CD4-positive, alpha-beta memory T cell (primary cell): ENCODE results near the gene IFITM10. TPM values are rescaled to one million over a fixed set of nuclear protein-coding genes. Genes with fewer than 3 reads are reported as not detected.
A peak's percentile ranks its signal among the peaks of the same experiment; 100 is the strongest.

Experiments
- CTCF ChIA-PET: fragments of 350-600 bp; sonication (Branson Sonifier 250); formaldehyde crosslinking; loops from one replicate; lab custom pipeline; 2021; ENCODE audit warnings: inconsistent platforms; ENCODE audit not compliant: partially characterized antibody; lab: Charles Lee
- POLR2A ChIA-PET: fragments of 350-600 bp; sonication (Branson Sonifier 250); formaldehyde crosslinking; loops from one replicate; lab custom pipeline; 2021; ENCODE audit not compliant: partially characterized antibody; lab: Charles Lee
- DNase-seq, 5 donors: peaks; one replicate each; pipeline versions ENCODE4 v3.0.0 to v3.0.0-alpha.2; 2020 to 2022; ENCODE audit warnings: mixed read lengths in 1 of 5
- H3K27ac ChIP-seq: one replicate; pipeline ENCODE4 v1.7.0; 2013; ENCODE audit warnings: low read depth, low read length
- H3K27me3 ChIP-seq: 2 replicates; pipeline ENCODE4 v1.7.0; 2013; ENCODE audit warnings: mild to moderate bottlenecking, low read length, moderate library complexity; ENCODE audit not compliant: insufficient read depth
- H3K36me3 ChIP-seq: 2 replicates; pipeline ENCODE4 v1.7.0; 2013; ENCODE audit warnings: mild to moderate bottlenecking, low read length, moderate library complexity; ENCODE audit not compliant: insufficient read depth
- H3K4me1 ChIP-seq: 2 replicates; pipeline ENCODE4 v1.7.0; 2013; ENCODE audit warnings: mild to moderate bottlenecking, low read length, moderate library complexity; ENCODE audit not compliant: insufficient read depth
- H3K4me3 ChIP-seq, 2 donors: one replicate each; pipeline ENCODE4 v1.7.0; 2013; ENCODE audit warnings: low read length in 2 of 2, mild to moderate bottlenecking in 1 of 2
- H3K9me3 ChIP-seq, 2 donors: one replicate each; pipeline ENCODE4 v1.7.0; 2013; ENCODE audit warnings: low read length in 2 of 2, control low read depth in 1 of 2; ENCODE audit not compliant: control insufficient read depth in 1 of 2
- H3K27ac Mint-ChIP-seq, 7 donors: one replicate each; pipeline ENCODE4 v1.8.0; 2020 to 2021; ENCODE audit warnings: mixed read lengths in 7 of 7, mild to moderate bottlenecking in 6 of 7, inconsistent platforms in 3 of 7, moderate library complexity in 3 of 7
- H3K27me3 Mint-ChIP-seq, 2 donors: one replicate each; pipeline ENCODE4 v1.8.0; 2020 to 2021; ENCODE audit warnings: mixed read lengths in 2 of 2
- H3K36me3 Mint-ChIP-seq, 2 donors: one replicate each; pipeline ENCODE4 v1.8.0; 2020 to 2021; ENCODE audit warnings: mixed read lengths in 2 of 2, inconsistent platforms in 1 of 2, mild to moderate bottlenecking in 1 of 2
- H3K4me1 Mint-ChIP-seq, 4 donors: one replicate each; pipeline ENCODE4 v1.8.0; 2020 to 2021; ENCODE audit warnings: mixed read lengths in 4 of 4, mild to moderate bottlenecking in 1 of 4
- H3K4me3 Mint-ChIP-seq, 8 donors: one replicate each; pipeline ENCODE4 v1.8.0; 2020 to 2021; ENCODE audit warnings: mixed read lengths in 8 of 8, mild to moderate bottlenecking in 7 of 8, moderate library complexity in 6 of 8, inconsistent platforms in 3 of 8
- H3K9me3 Mint-ChIP-seq, 8 donors: one replicate each; pipeline ENCODE4 v1.8.0; 2020 to 2021; ENCODE audit warnings: mixed read lengths in 8 of 8, mild to moderate bottlenecking in 5 of 8, inconsistent platforms in 3 of 8, moderate library complexity in 1 of 8
- intact Hi-C: fragments of 100-400 bp; cut with micrococcal nuclease; formaldehyde crosslinking; loops from one replicate; pipeline ENCODE4 v1.15.1; 2023
- polyA plus RNA-seq, 2 donors: library from polyadenylated mRNA; unstranded; fragments of 300-500 nt; fragmentation: Illumina TruSeq; gene quantifications; one replicate each; pipeline ENCODE4 v1.2.3, GENCODE V29; 2021
- total RNA-seq, 2 experiments: library from RNA; stranded (reverse); gene quantifications; one replicate each; pipeline ENCODE4 v1.2.3, GENCODE V29; 2021

IFITM10 gene
- total and polyA plus RNA-seq, 4 experiments from 2014 or later: 1.6 to 1.8 TPM; not detected in 2

DNA sequence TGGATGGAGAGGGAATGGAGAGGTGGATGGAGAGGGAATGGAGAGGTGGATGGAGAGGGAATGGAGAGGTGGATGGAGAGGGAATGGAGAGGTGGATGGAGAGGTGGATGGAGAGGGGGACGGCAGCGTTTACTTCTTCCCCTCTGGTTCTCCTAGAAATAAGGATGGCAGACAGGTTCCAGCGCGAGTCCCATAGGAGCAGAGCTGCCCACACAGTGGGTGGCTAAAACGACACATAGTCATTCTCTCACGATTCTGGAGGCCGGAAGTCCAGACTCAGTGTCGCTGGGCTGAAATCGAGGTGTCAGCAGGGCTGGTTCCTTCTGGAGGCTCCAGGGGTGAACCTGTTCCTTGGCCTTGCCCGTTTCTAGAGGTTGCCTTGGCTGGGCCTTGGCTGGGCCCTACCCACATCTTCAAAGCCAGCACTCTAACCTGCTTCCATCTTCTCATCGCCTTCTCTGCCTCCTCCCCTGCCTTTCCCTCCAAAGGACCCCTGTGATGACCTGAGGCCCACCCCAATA lies 26.0 kb upstream of the IFITM10 start:
- H3K4me1 ChIP-seq: peaks cover 19% of the 10 kb centered on the region
- H3K4me3 Mint-ChIP-seq: no peak overlapping the region
- no peaks in the 10 kb centered on the region for H3K27me3 ChIP-seq
- no peaks in the 10 kb centered on the region for H3K36me3 ChIP-seq
- no peaks in the 10 kb centered on the region for H3K9me3 Mint-ChIP-seq
- ChIA-PET CTCF (interaction anchor here (2.7 kb wide), 1 partner anchor 82 kb away, joined by 9 read pairs; no protein-coding TSS in a partner anchor), POLR2A (no interaction called here)
- intact Hi-C loops: no loop called here
- H3K4me3 ChIP-seq: no peak overlapping the region
- H3K4me1 Mint-ChIP-seq: peaks cover 6 to 23% (median 13%) of the 10 kb centered on the region in 4 donors
- no peak for DNase-seq
- no peaks in the 10 kb centered on the region for H3K27me3 Mint-ChIP-seq
- H3K9me3 ChIP-seq: no peaks in the 10 kb centered on the region
- H3K36me3 Mint-ChIP-seq: no peaks in the 10 kb centered on the region
- H3K27ac Mint-ChIP-seq: no peak overlapping the region
- no peak overlapping the region for H3K27ac ChIP-seq

DNA sequence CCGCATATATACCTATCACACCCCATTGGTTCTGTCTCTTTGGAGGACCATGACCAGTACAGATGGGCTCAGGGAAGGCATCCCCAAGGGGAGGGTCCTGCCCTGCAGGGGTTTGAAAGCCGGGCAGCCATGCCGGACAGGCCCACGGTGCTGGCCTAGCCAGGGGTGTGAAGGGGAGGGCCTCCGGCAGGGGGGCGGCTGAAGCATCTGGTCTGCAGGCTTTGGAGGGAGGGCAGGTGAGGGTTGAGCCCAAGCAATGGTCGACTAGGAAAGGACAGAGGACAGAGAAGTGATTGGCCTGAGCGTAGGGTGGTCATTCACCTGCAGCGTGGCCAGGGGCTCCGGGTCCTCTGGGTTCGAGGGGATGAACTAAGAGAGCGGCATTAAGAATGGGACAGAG lies 24.5 kb upstream of the IFITM10 start:
- ChIA-PET POLR2A (interaction anchor here (2.8 kb wide), 1 partner anchor 17 kb away, joined by 8 read pairs; no protein-coding TSS in a partner anchor), CTCF (interaction anchor here (3.8 kb wide), 1 partner anchor 81 kb away, joined by 26 read pairs; no protein-coding TSS in a partner anchor)
- Histone ChIP-seq H3K27me3 (no peaks in the 10 kb centered on the region), H3K36me3 (no peaks in the 10 kb centered on the region), H3K4me1 (peaks cover 19% of the 10 kb centered on the region), H3K27ac (no peak overlapping the region), H3K4me3 (no peak overlapping the region), H3K9me3 (no peaks in the 10 kb centered on the region)
- H3K36me3 Mint-ChIP-seq: no peaks in the 10 kb centered on the region
- no peak overlapping the region for H3K4me3 Mint-ChIP-seq
- no peaks in the 10 kb centered on the region for H3K27me3 Mint-ChIP-seq
- intact Hi-C loops: no loop called here
- no peak overlapping the region for H3K27ac Mint-ChIP-seq
- peaks cover 8 to 23% (median 15%) of the 10 kb centered on the region in 4 donors for H3K4me1 Mint-ChIP-seq
- no peak for DNase-seq
- no peaks in the 10 kb centered on the region for H3K9me3 Mint-ChIP-seq

DNA sequence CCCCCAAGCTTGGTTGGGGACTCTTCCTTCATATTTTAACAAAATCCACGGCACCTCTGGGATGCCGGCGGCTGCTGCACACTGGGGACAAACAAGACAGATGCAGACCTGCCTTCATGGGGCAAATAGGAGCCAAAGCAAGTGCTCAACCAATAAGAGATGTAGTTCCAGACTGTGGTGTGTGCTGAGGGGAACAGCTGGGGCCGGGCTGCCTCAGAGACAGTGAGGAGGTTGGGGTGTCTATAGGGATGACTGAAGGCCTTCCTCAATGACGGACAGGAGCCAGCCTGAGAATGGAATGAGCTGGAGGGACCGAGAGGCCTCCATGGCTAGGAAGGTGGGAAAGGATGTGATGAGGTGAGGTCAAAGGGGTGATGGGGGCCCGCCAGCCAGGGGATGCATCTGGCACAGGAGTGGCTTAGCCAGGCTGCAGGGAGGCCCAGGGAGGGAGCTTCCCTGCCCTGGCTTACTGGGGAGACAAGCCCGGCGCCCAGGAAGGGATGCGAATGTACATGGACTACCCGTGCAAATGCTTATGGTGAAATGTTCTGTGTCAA lies 23.7 kb upstream of the IFITM10 start:
- Mint-ChIP-seq H3K27ac (peak overlapping the region in 1 of 7 donors; percentile 53), H3K4me1 (peaks cover 8 to 23% (median 15%) of the 10 kb centered on the region in 4 donors), H3K9me3 (no peaks in the 10 kb centered on the region), H3K27me3 (no peaks in the 10 kb centered on the region), H3K36me3 (no peaks in the 10 kb centered on the region), H3K4me3 (no peak overlapping the region)
- H3K9me3 ChIP-seq: no peaks in the 10 kb centered on the region
- CTCF ChIA-PET: interaction anchor here (1.3 to 3.8 kb wide), 3 partner anchors 58 to 262 kb away, joined by 4 to 26 read pairs (median 4); no protein-coding TSS in a partner anchor
- POLR2A ChIA-PET: interaction anchor here (2.1 to 2.8 kb wide), 2 partner anchors 10 to 16 kb away, joined by 8 to 9 read pairs; partner anchors contain the start of gene CTSD
- H3K4me3 ChIP-seq: no peak overlapping the region
- peaks cover 19% of the 10 kb centered on the region for H3K4me1 ChIP-seq
- intact Hi-C loops: no loop called here
- H3K27ac ChIP-seq: no peak overlapping the region
- H3K27me3 ChIP-seq: no peaks in the 10 kb centered on the region
- DNase-seq: peak in 1 of 5 donors; percentile 29
- H3K36me3 ChIP-seq: no peaks in the 10 kb centered on the region

DNA sequence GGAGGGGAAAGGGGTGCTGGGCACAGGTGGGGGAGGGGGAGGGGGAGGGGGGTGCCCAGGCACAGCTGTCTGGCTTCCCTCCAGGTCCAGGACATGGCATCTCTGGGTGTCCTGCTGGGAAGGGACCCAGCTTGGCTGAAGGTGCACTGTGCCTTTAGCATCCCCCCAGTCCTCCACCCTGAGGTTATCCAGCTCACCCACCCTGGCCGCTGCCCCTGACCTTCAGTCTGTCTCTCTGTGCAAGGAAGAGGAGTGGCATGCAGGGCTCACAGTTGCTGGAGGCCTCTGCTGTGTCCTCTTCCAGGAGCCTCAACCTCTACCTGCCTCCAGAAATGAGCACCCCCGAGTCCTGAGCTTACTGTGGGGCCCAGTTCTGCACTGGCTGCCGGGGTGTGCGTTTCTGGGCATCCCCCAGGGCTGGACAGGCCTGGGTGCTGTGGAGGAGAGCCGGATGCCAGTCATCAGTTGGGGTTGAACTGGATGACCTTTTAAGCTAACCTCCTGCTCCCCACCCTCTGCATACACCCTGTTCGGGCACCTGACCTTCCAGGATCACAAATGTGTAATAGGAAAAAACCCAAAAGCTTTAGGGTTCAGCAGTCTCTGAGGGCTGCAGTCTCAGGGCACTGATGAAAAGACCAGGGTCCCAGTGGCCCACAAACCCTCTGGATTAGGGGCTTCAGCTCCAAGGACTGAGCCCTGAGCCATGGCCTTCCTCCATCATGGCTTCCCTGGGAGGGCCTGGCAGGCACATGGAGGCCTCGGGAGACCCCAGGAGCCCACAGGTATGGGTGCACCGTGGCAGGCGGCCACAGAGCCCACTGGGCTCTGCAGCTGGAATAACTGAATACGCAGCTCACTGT lies 23.0 kb upstream of the IFITM10 start:
- intact Hi-C loops: no loop called here
- Mint-ChIP-seq H3K27me3 (no peaks in the 10 kb centered on the region), H3K27ac (no peak overlapping the region), H3K4me1 (peaks cover 8 to 23% (median 15%) of the 10 kb centered on the region in 4 donors), H3K9me3 (no peaks in the 10 kb centered on the region), H3K36me3 (no peaks in the 10 kb centered on the region), H3K4me3 (no peak overlapping the region)
- no peaks in the 10 kb centered on the region for H3K36me3 ChIP-seq
- H3K4me3 ChIP-seq: no peak overlapping the region
- H3K27ac ChIP-seq: no peak overlapping the region
- DNase-seq: no peak
- no peaks in the 10 kb centered on the region for H3K27me3 ChIP-seq
- peaks cover 19% of the 10 kb centered on the region for H3K4me1 ChIP-seq
- ChIA-PET CTCF (interaction anchor here (1.3 to 3.8 kb wide), 4 partner anchors 16 to 263 kb away, joined by 4 to 26 read pairs (median 7); no protein-coding TSS in a partner anchor), POLR2A (interaction anchor here (0.6 to 2.8 kb wide), 5 partner anchors 9 to 79 kb away, joined by 3 to 9 read pairs (median 3); partner anchors contain the start of genes CTSD and LSP1)
- H3K9me3 ChIP-seq: no peaks in the 10 kb centered on the region

DNA sequence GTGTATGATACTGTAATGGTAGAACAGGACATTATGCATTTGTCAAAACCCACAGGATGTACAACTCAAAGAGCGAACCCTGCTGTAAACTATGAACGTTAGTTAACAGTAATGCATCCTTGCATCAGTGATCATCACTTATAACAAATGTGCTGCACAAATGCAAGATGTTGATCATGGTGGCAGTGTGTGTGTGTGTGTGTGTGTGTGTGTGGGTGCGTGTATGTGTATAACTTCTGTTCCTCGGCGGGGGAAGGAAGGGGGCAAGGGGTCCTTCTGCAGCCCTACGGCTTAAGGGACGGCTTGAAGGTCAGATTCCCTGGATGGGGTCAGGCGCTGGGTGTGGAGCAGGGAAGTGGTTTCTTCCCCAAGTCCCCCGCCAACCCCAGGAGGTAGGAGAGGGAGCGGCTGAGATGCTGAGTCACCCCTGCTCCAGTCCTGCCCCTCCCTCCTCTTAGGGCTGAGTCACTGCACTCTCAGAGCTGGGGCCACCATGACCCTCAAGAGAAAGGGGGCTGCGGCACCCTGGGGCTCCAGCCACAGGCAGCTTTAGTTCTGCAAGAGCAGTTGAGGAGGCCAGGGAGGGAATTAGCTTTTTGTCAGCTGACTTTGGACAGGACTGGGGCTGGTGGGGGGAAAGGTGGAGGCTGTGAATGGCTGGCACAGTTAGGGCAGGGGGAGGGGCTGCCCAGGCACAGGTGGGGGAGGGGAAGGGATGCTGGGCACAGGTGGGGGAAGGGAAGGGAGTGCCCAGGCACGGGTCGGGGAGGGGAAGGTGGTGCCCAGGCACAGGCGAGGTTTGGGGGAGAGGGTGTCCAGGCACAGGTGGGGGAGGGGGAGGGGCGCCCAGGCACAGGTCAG lies 22.1 kb upstream of the IFITM10 start:
- Histone ChIP-seq H3K27ac (no peak overlapping the region), H3K9me3 (no peaks in the 10 kb centered on the region), H3K27me3 (no peaks in the 10 kb centered on the region), H3K36me3 (no peaks in the 10 kb centered on the region), H3K4me3 (no peak overlapping the region), H3K4me1 (peaks cover 19% of the 10 kb centered on the region)
- no peaks in the 10 kb centered on the region for H3K27me3 Mint-ChIP-seq
- ChIA-PET CTCF (interaction anchor here (1.2 to 3.8 kb wide), 5 partner anchors 15 to 264 kb away, joined by 4 to 26 read pairs (median 4); no protein-coding TSS in a partner anchor), POLR2A (interaction anchor here (0.6 to 2.8 kb wide), 5 partner anchors 8 to 80 kb away, joined by 3 to 9 read pairs (median 3); partner anchors contain the start of genes CTSD and LSP1)
- intact Hi-C loops: no loop called here
- H3K36me3 Mint-ChIP-seq: no peaks in the 10 kb centered on the region
- H3K9me3 Mint-ChIP-seq: no peaks in the 10 kb centered on the region
- DNase-seq: peak; percentile 29 to 70 (median 37)
- peak overlapping the region in 6 of 7 donors; percentile 37 to 85 (median 74) for H3K27ac Mint-ChIP-seq
- peak overlapping the region; percentile 50 to 87 (median 64) for H3K4me3 Mint-ChIP-seq
- peaks cover 8 to 23% (median 15%) of the 10 kb centered on the region in 4 donors for H3K4me1 Mint-ChIP-seq

DNA sequence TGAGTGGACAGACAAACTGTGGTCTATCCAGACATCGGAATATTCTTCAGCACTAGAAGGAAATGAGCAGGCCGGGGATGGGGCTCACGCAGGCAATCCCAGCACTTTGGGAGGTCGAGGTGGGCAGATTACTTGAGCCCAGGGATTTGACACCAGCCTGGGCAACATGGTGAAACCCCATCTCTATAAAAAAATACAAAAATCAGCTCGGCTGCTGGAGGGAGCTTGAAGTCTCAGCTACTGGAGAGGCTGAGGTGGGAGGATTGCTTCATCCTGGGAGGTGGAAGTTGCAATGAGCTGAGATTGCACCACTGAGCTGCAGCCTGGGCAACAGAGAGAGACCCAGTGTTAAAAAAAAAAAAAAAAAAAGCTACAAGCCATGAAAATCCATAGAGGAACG lies 21.3 kb upstream of the IFITM10 start:
- no peaks in the 10 kb centered on the region for H3K27me3 Mint-ChIP-seq
- no peaks in the 10 kb centered on the region for H3K9me3 Mint-ChIP-seq
- peaks cover 19% of the 10 kb centered on the region for H3K4me1 ChIP-seq
- DNase-seq: no peak
- no peaks in the 10 kb centered on the region for H3K27me3 ChIP-seq
- no peaks in the 10 kb centered on the region for H3K36me3 ChIP-seq
- H3K9me3 ChIP-seq: no peaks in the 10 kb centered on the region
- ChIA-PET CTCF (interaction anchor here (1.1 to 3.8 kb wide), 4 partner anchors 14 to 111 kb away, joined by 4 to 26 read pairs (median 7); no protein-coding TSS in a partner anchor), POLR2A (interaction anchor here (0.6 to 1.4 kb wide), 3 partner anchors 14 to 323 kb away, joined by 3 to 4 read pairs (median 3); partner anchors contain the start of gene LSP1)
- H3K4me3 Mint-ChIP-seq: peak overlapping the region in 2 of 8 donors; percentile 13 to 87
- no peaks in the 10 kb centered on the region for H3K36me3 Mint-ChIP-seq
- intact Hi-C loops: no loop called here
- peak overlapping the region in 3 of 7 donors; percentile 28 to 85 (median 56) for H3K27ac Mint-ChIP-seq
- H3K27ac ChIP-seq: no peak overlapping the region
- no peak overlapping the region for H3K4me3 ChIP-seq
- H3K4me1 Mint-ChIP-seq: peaks cover 8 to 23% (median 15%) of the 10 kb centered on the region in 4 donors
